ENCODE measurements around the gene PAPSS2. TPM values are rescaled to one million over a fixed set of nuclear protein-coding genes. Genes with fewer than 3 reads are reported as not detected.

PAPSS2 gene
- total RNA-seq, 2 donors from 2014 or later = 20.4 to 22.1 TPM

DNA sequence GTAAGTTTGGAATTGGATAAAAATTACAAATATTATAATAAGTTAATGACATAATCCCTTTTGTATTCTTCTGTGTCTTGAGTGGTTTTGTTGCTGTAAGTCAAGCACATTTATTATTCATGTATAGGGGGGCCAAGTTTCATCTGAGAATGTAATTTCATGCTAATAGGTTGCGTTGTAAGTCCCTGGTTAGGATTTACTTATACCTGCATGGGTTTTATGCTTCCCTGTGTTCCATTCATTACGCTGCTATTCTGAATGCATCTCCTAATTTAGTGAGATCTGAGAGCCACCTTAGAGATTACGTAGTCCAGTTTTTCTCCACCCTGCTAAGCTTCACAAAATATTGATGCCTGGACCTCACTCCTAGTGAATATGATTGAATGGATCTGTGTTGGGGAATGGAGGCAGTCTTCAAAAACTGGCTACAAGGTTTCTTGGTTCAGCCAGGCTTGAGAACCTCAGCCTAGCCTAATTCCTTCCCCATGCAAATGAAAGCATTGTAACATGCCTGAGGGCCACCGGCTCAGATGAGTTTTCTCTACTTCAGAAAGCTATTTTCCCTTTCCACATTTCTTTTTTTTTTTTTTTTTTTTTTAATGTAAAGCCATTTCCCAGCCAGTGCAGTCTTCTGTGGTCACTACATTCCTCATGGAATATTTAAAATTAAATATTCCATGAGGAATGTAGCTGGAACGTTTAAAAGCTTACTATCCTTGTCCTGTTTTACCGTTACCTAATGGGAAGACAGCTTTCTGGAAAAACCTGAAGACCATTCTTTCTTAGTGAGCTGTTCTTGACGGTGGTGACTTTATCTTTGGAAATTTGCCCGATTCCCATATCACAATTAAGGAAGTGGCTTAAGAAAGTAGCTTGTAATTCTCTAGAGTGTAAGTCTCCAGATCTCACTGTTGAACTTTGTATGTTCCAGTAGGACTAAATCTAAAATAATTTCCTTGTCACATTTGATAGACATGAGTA is 16.0 kb downstream of the PAPSS2 start:
- H3K9me3 ChIP-seq = no peaks in the 10 kb centered on the region
- TF ChIP-seq, protein P1, sequence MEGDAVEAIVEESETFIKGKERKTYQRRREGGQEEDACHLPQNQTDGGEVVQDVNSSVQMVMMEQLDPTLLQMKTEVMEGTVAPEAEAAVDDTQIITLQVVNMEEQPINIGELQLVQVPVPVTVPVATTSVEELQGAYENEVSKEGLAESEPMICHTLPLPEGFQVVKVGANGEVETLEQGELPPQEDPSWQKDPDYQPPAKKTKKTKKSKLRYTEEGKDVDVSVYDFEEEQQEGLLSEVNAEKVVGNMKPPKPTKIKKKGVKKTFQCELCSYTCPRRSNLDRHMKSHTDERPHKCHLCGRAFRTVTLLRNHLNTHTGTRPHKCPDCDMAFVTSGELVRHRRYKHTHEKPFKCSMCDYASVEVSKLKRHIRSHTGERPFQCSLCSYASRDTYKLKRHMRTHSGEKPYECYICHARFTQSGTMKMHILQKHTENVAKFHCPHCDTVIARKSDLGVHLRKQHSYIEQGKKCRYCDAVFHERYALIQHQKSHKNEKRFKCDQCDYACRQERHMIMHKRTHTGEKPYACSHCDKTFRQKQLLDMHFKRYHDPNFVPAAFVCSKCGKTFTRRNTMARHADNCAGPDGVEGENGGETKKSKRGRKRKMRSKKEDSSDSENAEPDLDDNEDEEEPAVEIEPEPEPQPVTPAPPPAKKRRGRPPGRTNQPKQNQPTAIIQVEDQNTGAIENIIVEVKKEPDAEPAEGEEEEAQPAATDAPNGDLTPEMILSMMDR (IDR thresholded peaks at IDR 0.05) = no peak
- no peak for ATAC-seq (ENCODE audit: insufficient number of reproducible peaks, low FRiP score, low read depth)
- no peak overlapping the region for H3K27ac ChIP-seq
- no peaks in the 10 kb centered on the region for H3K36me3 ChIP-seq
- H3K4me1 ChIP-seq (ENCODE audit: control insufficient read depth in 1 of 2, low read depth in 2 of 2) = no peaks in the 10 kb centered on the region
- no peaks in the 10 kb centered on the region for H3K27me3 ChIP-seq (replicated peaks; ENCODE audit: insufficient read depth)
- no peak for DNase-seq (ENCODE audit: low spot score)
- no peak overlapping the region for H3K4me3 ChIP-seq

DNA sequence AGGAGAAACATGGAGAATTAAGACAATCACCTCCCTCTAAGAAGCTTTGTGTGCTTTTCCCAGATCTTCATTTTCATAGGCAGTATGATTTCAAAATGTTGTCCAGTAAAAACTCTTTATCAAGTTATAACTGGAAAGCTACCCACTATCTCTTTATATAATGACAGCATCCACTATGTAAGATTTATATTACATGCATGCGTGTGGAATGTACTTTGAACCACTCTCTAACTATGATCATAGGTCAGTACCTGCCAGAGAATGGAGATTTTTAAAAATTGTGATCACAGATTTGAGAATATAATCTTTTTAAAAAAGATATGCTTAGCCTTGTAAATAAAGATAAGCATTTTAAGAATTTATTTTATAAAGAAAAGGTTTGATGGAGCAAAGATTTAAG is 17.9 kb downstream of the PAPSS2 start:
- no peaks in the 10 kb centered on the region for H3K36me3 ChIP-seq
- no peaks in the 10 kb centered on the region for H3K27me3 ChIP-seq (replicated peaks; ENCODE audit: insufficient read depth)
- H3K4me3 ChIP-seq = no peak overlapping the region
- no peak overlapping the region for H3K27ac ChIP-seq
- ATAC-seq (ENCODE audit: insufficient number of reproducible peaks, low FRiP score, low read depth) = no peak
- H3K4me1 ChIP-seq (ENCODE audit: control insufficient read depth in 1 of 2, low read depth in 2 of 2) = no peaks in the 10 kb centered on the region
- no peaks in the 10 kb centered on the region for H3K9me3 ChIP-seq
- no peak for DNase-seq (ENCODE audit: low spot score)
- TF ChIP-seq, protein P1 (IDR thresholded peaks at IDR 0.05) = no peak

DNA sequence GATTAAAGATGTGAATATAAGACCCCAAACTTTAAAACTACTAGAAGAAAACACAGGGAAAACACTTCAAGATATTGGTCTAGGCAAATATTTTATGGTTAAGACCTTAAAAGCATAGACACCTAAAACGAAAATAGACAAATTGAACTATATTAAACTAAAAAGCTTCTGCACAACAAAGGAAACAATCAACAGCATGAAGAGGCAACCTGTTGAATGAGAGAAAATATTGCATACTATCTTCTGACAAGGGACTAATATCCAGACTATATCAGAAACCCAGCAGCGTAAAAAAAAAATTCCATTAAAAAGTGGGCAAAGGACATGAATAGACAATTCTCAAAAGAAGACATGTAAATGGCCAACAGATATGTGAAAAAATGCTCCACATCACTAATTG is 18.6 kb downstream of the PAPSS2 start:
- no peak for DNase-seq (ENCODE audit: low spot score)
- Histone ChIP-seq H3K27ac (no peak overlapping the region), H3K4me1 (ENCODE audit: control insufficient read depth in 1 of 2, low read depth in 2 of 2) (no peaks in the 10 kb centered on the region), H3K36me3 (no peaks in the 10 kb centered on the region), H3K9me3 (no peaks in the 10 kb centered on the region), H3K27me3 (replicated peaks; ENCODE audit: insufficient read depth) (no peaks in the 10 kb centered on the region), H3K4me3 (no peak overlapping the region)
- TF ChIP-seq, protein P1 (IDR thresholded peaks at IDR 0.05) = no peak
- no peak for ATAC-seq (ENCODE audit: insufficient number of reproducible peaks, low FRiP score, low read depth)

DNA sequence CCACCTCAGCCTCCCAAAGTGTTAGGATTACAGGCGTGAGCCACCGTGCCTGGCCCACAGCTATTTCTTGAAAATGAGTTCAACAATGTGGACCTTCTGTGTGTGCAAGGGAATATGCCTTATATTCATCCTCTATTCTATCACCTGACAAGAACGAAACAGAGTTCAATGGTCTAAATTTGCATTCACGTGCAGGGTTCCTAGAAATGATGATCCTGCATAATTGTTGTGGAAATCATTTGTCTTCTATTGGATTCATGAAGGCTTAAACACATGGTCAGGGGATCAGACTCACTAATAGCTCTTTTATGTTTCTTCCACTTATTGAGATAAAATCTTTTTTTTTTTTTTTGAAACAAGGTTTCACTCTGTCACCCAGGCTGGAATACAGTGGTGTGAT is 23.7 kb downstream of the PAPSS2 start:
- Histone ChIP-seq H3K4me1 (ENCODE audit: control insufficient read depth in 1 of 2, low read depth in 2 of 2) (peaks cover 0 to 10% of the 10 kb centered on the region in 2 donors), H3K9me3 (no peaks in the 10 kb centered on the region), H3K4me3 (no peak overlapping the region), H3K27ac (no peak overlapping the region), H3K27me3 (replicated peaks; ENCODE audit: insufficient read depth) (no peaks in the 10 kb centered on the region), H3K36me3 (no peaks in the 10 kb centered on the region)
- ATAC-seq (ENCODE audit: insufficient number of reproducible peaks, low FRiP score, low read depth) (no peak), DNase-seq (ENCODE audit: low spot score) (no peak)
- TF ChIP-seq, protein P1 (IDR thresholded peaks at IDR 0.05) = no peak

DNA sequence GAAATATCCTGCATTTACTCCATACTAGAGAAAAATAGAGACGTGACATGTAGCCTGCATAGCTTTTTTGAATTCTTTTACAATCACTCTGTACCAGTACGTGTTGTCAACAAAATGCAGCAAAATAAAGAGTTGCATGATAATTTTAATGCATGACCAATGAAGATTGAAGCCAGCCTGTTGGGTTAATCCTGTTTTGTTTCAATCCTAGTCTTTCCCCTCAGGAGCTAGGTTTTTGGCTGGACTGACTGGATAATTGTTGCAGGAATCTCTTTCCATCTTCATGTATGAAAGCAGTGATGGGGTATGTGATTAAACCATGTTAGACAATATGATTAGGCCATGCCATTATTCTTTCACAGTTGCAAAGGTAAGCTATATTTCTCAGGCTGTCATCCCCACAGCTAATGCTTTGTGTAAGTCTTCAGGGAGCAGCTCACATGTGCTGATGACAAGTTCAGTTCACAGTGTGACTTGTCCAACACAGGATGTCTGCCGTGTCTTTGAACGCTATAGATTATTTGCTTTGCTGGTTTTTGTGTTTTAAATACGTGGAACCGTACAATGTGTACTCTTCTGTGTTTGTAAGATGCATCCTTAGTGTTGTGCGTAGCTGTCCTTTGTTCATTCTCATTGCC is 24.4 kb downstream of the PAPSS2 start:
- DNase-seq (ENCODE audit: low spot score) (no peak), ATAC-seq (ENCODE audit: insufficient number of reproducible peaks, low FRiP score, low read depth) (no peak)
- Histone ChIP-seq H3K9me3 (no peaks in the 10 kb centered on the region), H3K4me1 (ENCODE audit: control insufficient read depth in 1 of 2, low read depth in 2 of 2) (peaks cover 0 to 10% of the 10 kb centered on the region in 2 donors), H3K36me3 (no peaks in the 10 kb centered on the region), H3K4me3 (no peak overlapping the region), H3K27ac (no peak overlapping the region), H3K27me3 (replicated peaks; ENCODE audit: insufficient read depth) (no peaks in the 10 kb centered on the region)
- TF ChIP-seq, protein P1 (IDR thresholded peaks at IDR 0.05) = no peak

Measured in thoracic aorta (tissue), 2 donors.